Measurements from ENCODE around the gene SAMD15. TPM values are rescaled to one million over a fixed set of nuclear protein-coding genes. Genes with fewer than 3 reads are reported as not detected.
"Not testable (repeated sequence)": the region's sequence is repeated elsewhere in the genome, so short reads cannot be mapped to it uniquely, and the experiment has no call there.

SAMD15 gene
- total RNA-seq, 1 donor from 2014 or later = 2.0 TPM

DNA sequence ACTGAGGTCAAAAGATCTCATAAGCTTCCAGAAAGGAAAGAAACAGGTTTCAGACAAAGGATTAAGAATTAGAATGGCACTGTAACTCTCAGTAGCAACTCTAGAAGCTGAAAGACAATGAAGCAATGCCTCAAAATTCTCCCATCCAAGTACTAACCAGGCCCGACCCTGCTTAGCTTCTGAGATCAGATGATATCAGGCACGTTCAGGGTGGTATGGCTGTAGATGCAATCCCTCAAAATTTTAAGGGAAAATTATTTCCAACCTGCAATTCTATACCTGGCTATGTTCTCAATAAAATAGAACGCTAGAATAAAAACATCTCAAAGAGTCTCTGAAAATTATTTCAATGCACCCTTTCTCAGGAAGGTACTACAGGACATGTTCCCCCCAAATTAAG, 26.6 kb downstream of the SAMD15 start:
- H3K4me1 Mint-ChIP-seq = peaks cover 13% of the 10 kb centered on the region
- no peaks in the 10 kb centered on the region for H3K27me3 Mint-ChIP-seq (ENCODE audit: low read depth)
- no peaks in the 10 kb centered on the region for H3K36me3 Mint-ChIP-seq
- H3K27ac Mint-ChIP-seq = no peak overlapping the region
- no peaks in the 10 kb centered on the region for H3K9me3 Mint-ChIP-seq
- no peak for TF ChIP-seq CTCF (IDR thresholded peaks at IDR 0.05; ENCODE audit: unreplicated experiment)
- no peak overlapping the region for H3K4me3 Mint-ChIP-seq
- no peak for DNase-seq (ENCODE audit: low spot score in 2 of 2, unreplicated experiment in 2 of 2)

GRCh38 chr14:77406086-77406485, 28.9 kb downstream of the SAMD15 start:
- no peak for DNase-seq (ENCODE audit: low spot score in 2 of 2, unreplicated experiment in 2 of 2)
- no peak overlapping the region for H3K4me3 Mint-ChIP-seq
- H3K27me3 Mint-ChIP-seq (ENCODE audit: low read depth) = no peaks in the 10 kb centered on the region
- TF ChIP-seq CTCF (IDR thresholded peaks at IDR 0.05; ENCODE audit: unreplicated experiment) = no peak
- H3K27ac Mint-ChIP-seq = no peak overlapping the region
- no peaks in the 10 kb centered on the region for H3K9me3 Mint-ChIP-seq
- H3K4me1 Mint-ChIP-seq = peaks cover 13% of the 10 kb centered on the region
- H3K36me3 Mint-ChIP-seq = no peaks in the 10 kb centered on the region

GRCh38 chr14:77406718-77407117, 29.5 kb downstream of the SAMD15 start:
- no peak for TF ChIP-seq CTCF (IDR thresholded peaks at IDR 0.05; ENCODE audit: unreplicated experiment)
- no peak overlapping the region for H3K4me3 Mint-ChIP-seq
- no peak overlapping the region for H3K27ac Mint-ChIP-seq
- H3K27me3 Mint-ChIP-seq (ENCODE audit: low read depth) = no peaks in the 10 kb centered on the region
- H3K9me3 Mint-ChIP-seq = no peaks in the 10 kb centered on the region
- peaks cover 13% of the 10 kb centered on the region for H3K4me1 Mint-ChIP-seq
- DNase-seq (ENCODE audit: low spot score in 2 of 2, unreplicated experiment in 2 of 2) = no peak
- H3K36me3 Mint-ChIP-seq = no peaks in the 10 kb centered on the region

GRCh38 chr14:77407158-77407557, 30.0 kb downstream of the SAMD15 start:
- Mint-ChIP-seq H3K27ac (no peak overlapping the region), H3K4me3 (no peak overlapping the region), H3K27me3 (ENCODE audit: low read depth) (no peaks in the 10 kb centered on the region), H3K36me3 (no peaks in the 10 kb centered on the region), H3K9me3 (no peaks in the 10 kb centered on the region), H3K4me1 (peaks cover 13% of the 10 kb centered on the region)
- DNase-seq (ENCODE audit: low spot score in 2 of 2, unreplicated experiment in 2 of 2) = no peak
- TF ChIP-seq CTCF (IDR thresholded peaks at IDR 0.05; ENCODE audit: unreplicated experiment) = no peak

DNA sequence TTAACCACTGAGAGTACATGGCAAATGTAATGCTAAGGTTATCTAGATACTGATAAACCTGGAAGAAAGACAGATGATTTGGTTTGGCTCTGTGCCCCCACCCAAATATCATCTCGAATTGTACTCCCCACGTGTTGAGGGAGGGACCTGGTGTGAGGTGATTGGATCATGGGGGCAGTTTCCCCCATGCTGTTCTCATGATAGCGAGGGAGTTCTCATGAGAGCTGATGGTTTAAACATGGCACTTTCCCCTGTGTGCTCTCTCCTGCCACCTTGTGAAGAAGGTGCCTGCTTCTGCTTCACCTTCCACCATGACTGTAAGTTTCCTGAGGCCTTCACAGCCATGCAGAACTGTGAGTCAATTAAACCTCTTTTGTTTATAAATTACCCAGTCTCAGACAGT, 32.0 kb downstream of the SAMD15 start:
- no peak for TF ChIP-seq CTCF (IDR thresholded peaks at IDR 0.05; ENCODE audit: unreplicated experiment)
- Mint-ChIP-seq H3K27ac (no peak overlapping the region), H3K27me3 (ENCODE audit: low read depth) (no peaks in the 10 kb centered on the region), H3K9me3 (no peaks in the 10 kb centered on the region), H3K36me3 (no peaks in the 10 kb centered on the region), H3K4me3 (no peak overlapping the region), H3K4me1 (peaks cover 13% of the 10 kb centered on the region)
- no peak for DNase-seq (ENCODE audit: low spot score in 2 of 2, unreplicated experiment in 2 of 2)

- DNase-seq (ENCODE audit: low spot score in 2 of 2, unreplicated experiment in 2 of 2); H3K4me1 Mint-ChIP-seq; H3K27me3 Mint-ChIP-seq (ENCODE audit: low read depth); H3K27ac Mint-ChIP-seq; H3K4me3 Mint-ChIP-seq: not testable (repeated sequence)
- Mint-ChIP-seq H3K36me3 (peaks cover 15% of the 10 kb centered on the region), H3K9me3 (peaks cover 25% of the 10 kb centered on the region)
These were observed 38.3 kb downstream of the SAMD15 start for GRCh38 chr14:77415403-77416030.

DNA sequence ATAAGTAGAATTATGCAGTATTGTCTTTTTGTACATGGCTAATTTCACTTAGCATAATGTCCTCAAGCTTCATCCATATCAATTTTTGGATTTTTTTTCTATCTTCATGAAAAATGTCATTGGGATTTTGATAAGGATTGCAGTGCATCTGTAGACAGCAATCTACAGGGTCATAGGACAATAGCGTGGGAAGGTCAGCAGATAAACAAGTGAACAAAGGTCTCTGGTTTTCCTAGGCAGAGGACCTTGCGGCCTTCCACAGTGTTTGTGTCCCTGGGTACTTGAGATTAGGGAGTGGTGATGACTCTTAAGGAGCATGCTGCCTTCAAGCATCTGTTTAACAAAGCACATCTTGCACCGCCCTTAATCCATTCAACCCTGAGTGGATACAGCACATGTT, 38.9 kb downstream of the SAMD15 start:
- not testable (repeated sequence) for DNase-seq (ENCODE audit: low spot score in 2 of 2, unreplicated experiment in 2 of 2); H3K27me3 Mint-ChIP-seq (ENCODE audit: low read depth); H3K4me3 Mint-ChIP-seq; H3K27ac Mint-ChIP-seq; H3K4me1 Mint-ChIP-seq
- Mint-ChIP-seq H3K36me3 (peaks cover 19% of the 10 kb centered on the region), H3K9me3 (peaks cover 28% of the 10 kb centered on the region)

All from mesothelial cell of epicardium (in vitro differentiated cells).